Measurements from ENCODE around the gene TTC6.
"Not testable (repeated sequence)": the region's sequence is repeated elsewhere in the genome, so short reads cannot be mapped to it uniquely, and the experiment has no call there.

Gene TTC6, protein sequence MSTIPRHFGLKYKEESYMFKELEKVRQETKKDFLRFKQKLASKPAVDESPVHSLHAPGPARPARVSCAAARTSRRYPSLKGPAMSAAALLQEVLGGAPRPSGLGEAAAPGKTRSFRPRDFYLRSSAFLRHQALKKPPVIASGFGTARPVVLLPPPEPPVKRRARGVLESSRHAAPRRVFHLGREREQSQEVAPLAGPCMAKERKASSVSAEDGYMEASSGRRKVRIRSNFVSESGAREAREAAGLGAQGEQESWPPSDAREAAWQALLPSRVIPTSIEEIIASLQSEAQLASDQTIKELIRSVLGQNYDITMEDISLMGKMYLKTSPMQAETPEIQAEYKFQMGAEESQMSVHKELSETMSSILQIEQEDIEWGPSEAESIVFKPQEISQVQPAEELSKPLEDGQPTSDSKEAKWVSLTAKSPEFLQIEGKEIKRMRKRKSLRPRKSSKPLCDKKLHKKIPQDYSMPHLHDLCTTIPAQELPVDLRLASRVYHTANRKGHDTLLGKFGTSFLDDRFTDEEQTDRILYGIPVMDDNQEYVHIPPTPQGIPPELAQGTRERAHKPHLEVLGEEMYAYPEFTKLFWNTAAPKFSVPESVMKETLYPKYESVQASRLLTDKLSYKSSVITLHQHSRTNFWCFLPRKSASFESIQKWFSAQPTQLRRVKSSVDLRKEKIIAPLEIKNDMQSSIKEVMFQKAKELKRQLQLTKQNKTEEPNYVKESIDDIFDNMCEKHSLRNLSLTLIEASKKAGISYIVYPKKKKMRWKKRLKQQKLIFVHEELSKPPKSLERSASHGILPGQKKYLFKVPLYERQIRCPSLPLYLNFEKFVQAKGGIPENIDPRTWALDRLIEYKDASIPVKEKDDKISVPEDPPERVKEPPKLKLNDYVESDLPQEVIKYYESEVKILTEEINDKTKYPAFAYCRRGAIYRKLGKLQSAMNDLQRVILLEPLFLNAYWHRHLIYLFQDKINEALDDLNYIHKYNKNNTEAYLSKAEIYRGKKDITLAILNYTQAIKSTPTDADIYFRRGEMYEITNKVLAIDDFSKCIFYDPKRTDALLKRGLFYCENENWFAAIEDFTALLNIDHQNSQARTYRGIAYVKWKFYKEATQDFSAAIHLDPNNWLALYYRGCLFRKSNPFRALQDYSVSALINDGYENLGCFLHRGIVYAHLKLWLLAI (N-terminal part only)

DNA sequence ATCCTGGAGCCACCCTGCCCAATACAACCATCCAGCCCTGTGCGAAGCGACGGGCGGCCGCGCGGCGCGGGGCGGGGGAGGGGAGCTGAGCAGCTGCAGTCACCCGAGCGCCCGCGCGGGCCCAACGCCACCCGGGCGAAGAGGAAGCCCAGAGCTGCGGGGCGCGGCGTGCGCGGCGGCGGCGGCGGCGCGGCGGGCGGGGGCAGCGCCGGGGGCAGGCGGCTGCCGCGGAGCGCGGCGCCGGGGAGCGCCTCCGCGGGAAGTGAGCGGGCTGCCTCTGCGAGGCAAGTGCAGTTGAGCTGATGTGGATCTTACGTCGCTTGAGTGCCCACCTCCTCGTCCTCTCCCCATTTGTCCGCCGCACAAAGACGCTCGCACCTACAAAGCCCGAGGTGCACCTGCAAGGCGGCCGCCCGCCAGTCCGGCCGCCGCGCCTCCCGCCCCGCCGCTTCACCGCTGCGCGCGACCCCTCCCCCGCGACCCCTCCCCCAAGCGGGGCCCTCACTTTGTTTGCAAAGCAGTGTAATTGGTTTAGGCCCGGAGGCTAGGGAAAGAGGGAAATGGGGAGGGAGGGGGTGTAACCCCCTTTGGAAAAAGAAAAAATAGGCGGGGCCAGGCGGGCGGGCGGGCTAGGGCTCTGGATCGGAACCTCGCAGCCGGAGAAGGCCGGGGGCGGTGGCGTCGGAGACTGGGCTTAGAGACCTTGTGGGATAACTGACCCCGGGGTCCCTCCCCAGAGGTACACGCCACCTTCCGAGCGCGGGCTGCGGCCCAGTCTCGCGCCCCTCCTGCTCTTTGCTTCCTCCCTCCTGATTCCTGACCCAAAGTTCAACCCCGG, at the start of gene TTC6, which contains the start of gene FOXA1:
TSS of gene TTC6 (plus strand) at position 659 of the 838 bp plus-strand sequence. CDS start 26,436 bp downstream, outside the sequence.
TSS of gene FOXA1 (minus strand) at position 279 of the 838 bp plus-strand sequence. CDS start at position 2, 277 bp downstream.
- Histone ChIP-seq H3K36me3 (no peaks in the 10 kb centered on the region), H3K4me2 (no peak within 1 kb of the TSS), H3K4me3 (no peak within 1 kb of the TSS; a peak in 1 of 20 replicates), H3K9me3 (replicated peaks in 1 of 11) (peaks cover 76 to 90% (median 84%) of the 10 kb centered on the region in 11 experiments), H3K9ac (no peak within 1 kb of the TSS), H3K27me3 (no peaks in the 10 kb centered on the region), H4K20me1 (no peaks in the 10 kb centered on the region), H3K4me1 (no peaks in the 10 kb centered on the region), H3K27ac (no peak within 1 kb of the TSS)
- no peak for TF ChIP-seq Cebpa-rat (IDR thresholded peaks at IDR 0.05)

DNA sequence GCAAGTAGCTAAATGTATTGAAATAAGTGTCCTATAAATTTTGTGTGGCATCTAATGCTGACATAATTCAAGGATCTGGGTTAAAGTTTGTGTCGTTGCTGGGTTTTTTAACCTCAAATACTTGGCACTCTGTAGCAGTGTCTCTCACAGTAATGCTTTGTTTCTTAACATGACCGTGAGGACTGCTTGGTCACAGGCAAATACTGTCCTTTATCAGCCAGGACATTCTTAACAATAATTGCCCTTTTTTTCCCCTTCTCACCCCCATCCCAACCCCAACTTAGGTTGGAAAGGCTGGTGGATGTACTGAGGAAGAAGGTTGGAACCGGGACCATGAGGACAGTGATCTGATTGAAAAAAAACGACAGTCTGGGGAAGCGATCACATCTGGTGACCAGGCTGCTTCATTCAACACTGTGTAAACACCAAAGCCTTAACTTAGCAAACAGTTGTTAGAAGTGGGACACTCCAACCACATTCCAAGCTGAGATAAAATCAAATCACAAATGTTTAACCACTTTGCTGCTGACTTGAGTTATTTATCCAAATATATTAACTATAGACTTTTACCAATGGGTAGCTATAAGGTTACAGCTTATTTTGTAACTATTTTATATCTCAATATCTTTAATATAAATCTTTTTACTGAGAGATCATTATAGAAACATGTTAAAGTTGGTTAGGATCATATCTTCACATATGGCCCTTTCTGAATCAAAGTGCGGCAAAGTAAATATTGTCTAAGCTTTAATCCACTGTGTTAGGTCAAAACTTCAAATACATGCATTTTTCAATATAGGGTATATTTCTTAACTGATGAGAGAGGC, 48.6 kb upstream of the TTC6 start:
- Histone ChIP-seq H3K4me2 (no peak overlapping the region), H3K27me3 (peaks cover 0 to 4% (median 0%) of the 10 kb centered on the region in 11 experiments; a peak in 1 of 22 replicates), H3K9me3 (replicated peaks in 1 of 11) (peaks cover 0 to 1% (median under 1%) of the 10 kb centered on the region in 11 experiments; a peak in 6 of 22 replicates), H3K27ac (no peak overlapping the region), H3K9ac (no peak overlapping the region), H4K20me1 (no peaks in the 10 kb centered on the region), H3K4me3 (no peak overlapping the region), H3K36me3 (no peaks in the 10 kb centered on the region), H3K4me1 (no peaks in the 10 kb centered on the region)
- no peak for TF ChIP-seq Cebpa-rat (IDR thresholded peaks at IDR 0.05)

DNA sequence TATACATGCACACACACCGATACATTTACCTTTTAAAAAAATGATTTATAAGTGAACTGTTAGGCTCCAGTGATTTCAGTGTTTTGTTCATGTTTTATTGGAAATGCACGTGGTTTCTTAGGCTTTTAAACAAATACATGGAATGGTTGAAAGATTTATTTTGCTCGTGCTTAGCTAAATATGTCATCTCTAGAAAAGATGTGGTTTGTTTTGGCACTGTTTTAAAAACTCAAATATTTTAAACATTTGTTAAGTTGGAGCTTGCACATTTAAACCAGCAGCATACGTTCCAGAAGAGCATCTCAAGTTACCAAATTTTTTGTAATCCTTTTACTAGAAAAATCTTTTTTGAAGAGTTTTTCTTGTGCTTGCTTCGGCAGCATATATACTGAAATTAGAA, 44.9 kb upstream of the TTC6 start:
- Histone ChIP-seq H3K27ac (no peak overlapping the region), H4K20me1 (no peaks in the 10 kb centered on the region), H3K27me3 (peaks cover 0 to 11% (median 0%) of the 10 kb centered on the region in 11 experiments; a peak in 2 of 22 replicates), H3K4me2 (no peak overlapping the region), H3K36me3 (no peaks in the 10 kb centered on the region), H3K4me3 (no peak overlapping the region), H3K9ac (no peak overlapping the region), H3K4me1 (peaks cover 0 to 8% (median 0%) of the 10 kb centered on the region in 10 experiments; a peak in 3 of 20 replicates), H3K9me3 (replicated peaks in 1 of 11) (peaks cover 12 to 26% (median 21%) of the 10 kb centered on the region in 11 experiments; a peak in 21 of 22 replicates)
- no peak for TF ChIP-seq Cebpa-rat (IDR thresholded peaks at IDR 0.05)

DNA sequence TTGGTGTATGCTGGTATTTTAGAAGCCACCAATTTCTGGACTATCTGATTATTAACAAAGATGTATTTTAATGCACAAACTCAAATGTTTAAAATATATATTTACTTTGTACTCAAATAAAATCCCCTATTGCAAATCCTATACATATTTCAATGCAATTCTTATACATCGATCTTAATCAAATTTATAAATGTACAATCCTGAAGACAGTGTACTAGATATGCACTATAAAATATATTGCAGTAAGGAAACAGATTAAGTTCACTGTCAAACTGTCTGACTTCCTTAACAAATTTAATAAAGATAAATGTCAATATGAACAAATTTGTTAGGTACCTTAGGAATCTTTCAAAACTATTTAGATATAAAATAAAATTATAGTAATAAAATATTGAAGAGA, 44.3 kb upstream of the TTC6 start:
- Histone ChIP-seq H3K4me3 (no peak overlapping the region), H4K20me1 (no peaks in the 10 kb centered on the region), H3K27ac (no peak overlapping the region), H3K36me3 (no peaks in the 10 kb centered on the region), H3K27me3 (peaks cover 0 to 11% (median 0%) of the 10 kb centered on the region in 11 experiments; a peak in 2 of 22 replicates), H3K9ac (no peak overlapping the region), H3K9me3 (replicated peaks in 1 of 11) (peaks cover 17 to 27% (median 24%) of the 10 kb centered on the region in 11 experiments), H3K4me1 (peaks cover 0 to 8% (median 0%) of the 10 kb centered on the region in 10 experiments; a peak in 3 of 20 replicates), H3K4me2 (no peak overlapping the region)
- no peak for TF ChIP-seq Cebpa-rat (IDR thresholded peaks at IDR 0.05)

DNA sequence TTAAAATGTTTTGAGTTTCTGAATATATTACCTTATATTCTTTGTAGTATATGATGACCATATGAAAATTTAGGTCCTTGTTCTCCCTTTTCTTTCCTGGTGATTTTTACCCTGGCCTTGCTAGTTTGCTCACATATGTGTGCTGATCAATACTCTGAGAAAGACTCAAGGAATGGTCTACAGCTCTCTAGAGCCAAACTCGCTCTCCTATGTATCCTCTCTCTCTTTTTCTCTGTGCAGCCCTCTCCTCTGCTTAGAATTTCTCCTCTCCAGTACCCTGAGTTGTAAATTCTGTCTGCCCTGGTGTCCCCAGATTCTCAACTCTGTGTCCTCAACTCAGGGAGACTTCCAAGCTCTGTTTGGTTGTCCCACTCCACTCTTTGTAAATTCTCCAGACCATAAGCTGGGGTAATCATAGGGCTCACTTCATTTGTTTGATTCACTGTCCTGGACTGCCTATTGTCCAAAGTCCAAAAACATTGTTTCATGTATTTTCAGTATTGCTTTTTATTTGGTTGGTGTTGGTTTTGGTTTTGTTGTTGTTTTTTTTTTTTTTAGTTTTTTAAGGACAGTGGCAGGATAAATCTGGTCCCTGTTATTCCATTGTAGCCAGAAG, 41.4 kb upstream of the TTC6 start:
- no peak for TF ChIP-seq Cebpa-rat (IDR thresholded peaks at IDR 0.05)
- H3K27ac ChIP-seq: no peak overlapping the region

DNA sequence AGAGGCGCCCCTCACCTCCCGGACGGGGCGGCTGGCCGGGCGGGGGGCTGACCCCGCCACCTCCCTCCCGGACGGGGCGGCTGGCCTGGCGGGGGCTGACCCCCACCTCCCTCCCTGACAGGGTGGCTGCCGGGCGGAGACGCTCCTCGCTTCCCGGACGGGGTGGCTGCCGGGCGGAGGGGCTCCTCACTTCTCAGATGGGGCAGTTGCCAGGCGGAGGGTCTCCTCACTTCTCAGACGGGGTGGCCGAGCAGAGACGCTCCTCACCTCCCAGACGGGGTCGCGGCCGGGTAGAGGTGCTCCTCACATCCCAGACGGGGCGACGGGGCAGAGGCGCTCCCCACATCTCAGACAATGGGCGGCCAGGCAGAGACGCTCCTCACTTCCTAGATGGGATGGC, 39.8 kb upstream of the TTC6 start:
- not testable (repeated sequence) for H3K4me3 ChIP-seq, H3K4me1 ChIP-seq, H4K20me1 ChIP-seq, H3K4me2 ChIP-seq, H3K27ac ChIP-seq, H3K9ac ChIP-seq, H3K36me3 ChIP-seq
- peaks cover 29 to 46% (median 39%) of the 10 kb centered on the region in 11 experiments for H3K9me3 ChIP-seq (replicated peaks in 1 of 11)
- H3K27me3 ChIP-seq: peaks cover 0 to 21% (median 0%) of the 10 kb centered on the region in 11 experiments; a peak in 1 of 22 replicates

More for the DNA sequence above, 41.4 kb upstream of the TTC6 start:
- Histone ChIP-seq H3K4me1 (peaks cover 0 to 8% (median 0%) of the 10 kb centered on the region in 10 experiments; a peak in 3 of 20 replicates), H3K9me3 (replicated peaks in 1 of 11) (peaks cover 29 to 46% (median 39%) of the 10 kb centered on the region in 11 experiments), H3K4me3 (no peak overlapping the region), H3K4me2 (no peak overlapping the region; a peak in 2 of 22 replicates), H3K9ac (no peak overlapping the region), H4K20me1 (no peaks in the 10 kb centered on the region), H3K27me3 (peaks cover 0 to 21% (median 0%) of the 10 kb centered on the region in 11 experiments; a peak in 1 of 22 replicates), H3K36me3 (no peaks in the 10 kb centered on the region)

DNA sequence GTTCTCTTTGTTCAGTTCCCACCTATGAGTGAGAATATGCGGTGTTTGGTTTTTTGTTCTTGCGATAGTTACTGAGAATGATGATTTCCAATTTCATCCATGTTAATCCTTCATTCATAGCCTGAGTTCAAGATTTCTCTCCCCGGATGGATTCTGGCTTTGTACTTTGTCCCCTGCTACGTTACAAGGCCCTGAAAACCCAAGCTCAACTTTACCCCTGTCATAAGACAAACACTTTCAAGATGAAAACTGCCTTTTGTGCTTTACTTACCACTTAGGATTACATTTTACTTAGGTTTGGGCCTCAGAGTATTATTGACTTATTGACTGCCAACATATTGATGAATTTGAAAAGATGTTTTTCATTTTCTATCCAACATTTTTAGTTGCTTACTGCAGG, 36.7 kb upstream of the TTC6 start:
- H3K4me1 ChIP-seq: peaks cover 0 to 5% (median 0%) of the 10 kb centered on the region in 10 experiments; a peak in 3 of 20 replicates
- no peak overlapping the region for H3K4me2 ChIP-seq
- H3K9me3 ChIP-seq (replicated peaks in 1 of 11): peaks cover 19 to 30% (median 24%) of the 10 kb centered on the region in 11 experiments
- H3K36me3 ChIP-seq: no peaks in the 10 kb centered on the region
- peaks cover 0 to 14% (median 0%) of the 10 kb centered on the region in 11 experiments; a peak in 1 of 22 replicates for H3K27me3 ChIP-seq
- H4K20me1 ChIP-seq: no peaks in the 10 kb centered on the region
- H3K4me3 ChIP-seq: no peak overlapping the region
- H3K9ac ChIP-seq: no peak overlapping the region
- no peak for TF ChIP-seq Cebpa-rat (IDR thresholded peaks at IDR 0.05)
- no peak overlapping the region for H3K27ac ChIP-seq

Data from BLaER1 treated with 17β-estradiol and CSF1 and Interleukin-3, amounts not matched to agents 10 nM and 100 nM (cell line).